ENCODE data around the gene CAMSAP1.

DNA sequence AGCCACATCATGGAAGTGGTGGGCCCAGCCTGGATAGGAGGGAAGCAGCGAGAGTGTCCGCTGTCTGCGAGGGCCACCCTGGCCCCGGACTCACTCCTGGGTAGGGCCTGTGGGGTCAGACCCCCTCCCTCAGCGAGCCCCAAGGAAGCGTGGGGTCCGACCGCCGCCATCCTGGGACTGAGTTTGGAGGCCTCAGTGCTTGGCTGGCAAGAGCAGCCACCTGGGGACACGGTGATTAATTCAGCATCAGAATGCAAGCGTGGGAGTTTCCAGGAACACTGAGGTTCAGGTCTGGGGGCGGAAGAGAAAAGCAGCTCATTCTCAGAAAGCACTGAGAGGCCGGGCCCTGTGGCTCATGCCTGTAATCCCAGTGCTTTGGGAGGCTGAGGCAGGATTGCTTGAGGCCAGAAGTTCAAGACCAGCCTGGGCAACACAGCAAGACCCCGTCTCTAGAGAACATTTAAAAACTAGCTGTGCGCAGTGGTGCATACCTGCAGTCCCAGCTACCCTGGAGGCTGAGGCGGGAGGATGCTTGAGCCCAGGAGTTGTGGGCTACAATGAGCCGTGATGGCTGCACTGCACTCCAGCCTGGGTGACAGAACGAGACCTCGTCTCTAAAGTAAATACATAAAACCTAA, 18.3 kb upstream of the CAMSAP1 start:
- no peak for TF ChIP-seq RCOR1 (IDR thresholded peaks at IDR 0.05; ENCODE audit: insufficient replicate concordance, low read length)
- TF ChIP-seq, protein P1, sequence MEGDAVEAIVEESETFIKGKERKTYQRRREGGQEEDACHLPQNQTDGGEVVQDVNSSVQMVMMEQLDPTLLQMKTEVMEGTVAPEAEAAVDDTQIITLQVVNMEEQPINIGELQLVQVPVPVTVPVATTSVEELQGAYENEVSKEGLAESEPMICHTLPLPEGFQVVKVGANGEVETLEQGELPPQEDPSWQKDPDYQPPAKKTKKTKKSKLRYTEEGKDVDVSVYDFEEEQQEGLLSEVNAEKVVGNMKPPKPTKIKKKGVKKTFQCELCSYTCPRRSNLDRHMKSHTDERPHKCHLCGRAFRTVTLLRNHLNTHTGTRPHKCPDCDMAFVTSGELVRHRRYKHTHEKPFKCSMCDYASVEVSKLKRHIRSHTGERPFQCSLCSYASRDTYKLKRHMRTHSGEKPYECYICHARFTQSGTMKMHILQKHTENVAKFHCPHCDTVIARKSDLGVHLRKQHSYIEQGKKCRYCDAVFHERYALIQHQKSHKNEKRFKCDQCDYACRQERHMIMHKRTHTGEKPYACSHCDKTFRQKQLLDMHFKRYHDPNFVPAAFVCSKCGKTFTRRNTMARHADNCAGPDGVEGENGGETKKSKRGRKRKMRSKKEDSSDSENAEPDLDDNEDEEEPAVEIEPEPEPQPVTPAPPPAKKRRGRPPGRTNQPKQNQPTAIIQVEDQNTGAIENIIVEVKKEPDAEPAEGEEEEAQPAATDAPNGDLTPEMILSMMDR (conservative IDR thresholded peaks at IDR 0.05; ENCODE audit: low read depth, low read length) = no peak
- TF ChIP-seq RAD21 (IDR thresholded peaks at IDR 0.05; ENCODE audit: low read length) = no peak
- TF ChIP-seq CEBPB (IDR thresholded peaks at IDR 0.05; ENCODE audit: low read depth, low read length) = no peak
- TF ChIP-seq POLR2A (IDR thresholded peaks at IDR 0.05; ENCODE audit: low read depth, low read length) = no peak
- TF ChIP-seq BHLHE40 (IDR thresholded peaks at IDR 0.05; ENCODE audit: low read depth, low read length) = no peak
- TF ChIP-seq MXI1 (IDR thresholded peaks at IDR 0.05; ENCODE audit: borderline replicate concordance, low read depth, low read length) = no peak
- no peak for TF ChIP-seq SMC3 (IDR thresholded peaks at IDR 0.05; ENCODE audit: low read depth, low read length)

All from IMR-90 (cell line).